ENCODE results near the gene LENEP.

The LENEP gene

DNA sequence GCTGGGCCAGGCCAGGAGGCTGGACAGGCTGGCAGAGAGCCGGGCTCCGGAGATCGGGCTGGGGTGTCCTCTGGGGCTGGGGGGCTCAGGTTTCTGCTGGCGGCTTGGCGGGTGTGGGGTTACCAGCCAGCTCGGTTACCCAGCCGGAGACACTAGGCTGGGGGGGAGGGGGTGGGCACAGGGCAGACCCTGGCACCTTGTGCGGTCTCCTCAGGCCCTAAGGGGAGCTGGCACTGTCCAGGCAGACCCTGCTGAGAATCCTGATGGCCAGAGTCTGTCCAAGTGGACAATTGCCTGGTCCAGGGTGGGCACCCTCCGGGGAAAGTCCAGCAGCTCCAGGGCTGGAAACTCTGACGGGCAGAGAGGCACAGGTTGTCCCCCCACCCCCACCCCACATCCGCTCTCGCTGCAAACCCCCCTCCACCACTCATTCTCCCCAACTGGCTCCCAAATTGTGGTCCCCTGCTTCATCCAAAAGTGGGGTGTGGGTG lies 15.9 kb downstream of the LENEP start:
- DNase-seq (ENCODE audit: low read depth) = no peak
- TF ChIP-seq, protein P1, sequence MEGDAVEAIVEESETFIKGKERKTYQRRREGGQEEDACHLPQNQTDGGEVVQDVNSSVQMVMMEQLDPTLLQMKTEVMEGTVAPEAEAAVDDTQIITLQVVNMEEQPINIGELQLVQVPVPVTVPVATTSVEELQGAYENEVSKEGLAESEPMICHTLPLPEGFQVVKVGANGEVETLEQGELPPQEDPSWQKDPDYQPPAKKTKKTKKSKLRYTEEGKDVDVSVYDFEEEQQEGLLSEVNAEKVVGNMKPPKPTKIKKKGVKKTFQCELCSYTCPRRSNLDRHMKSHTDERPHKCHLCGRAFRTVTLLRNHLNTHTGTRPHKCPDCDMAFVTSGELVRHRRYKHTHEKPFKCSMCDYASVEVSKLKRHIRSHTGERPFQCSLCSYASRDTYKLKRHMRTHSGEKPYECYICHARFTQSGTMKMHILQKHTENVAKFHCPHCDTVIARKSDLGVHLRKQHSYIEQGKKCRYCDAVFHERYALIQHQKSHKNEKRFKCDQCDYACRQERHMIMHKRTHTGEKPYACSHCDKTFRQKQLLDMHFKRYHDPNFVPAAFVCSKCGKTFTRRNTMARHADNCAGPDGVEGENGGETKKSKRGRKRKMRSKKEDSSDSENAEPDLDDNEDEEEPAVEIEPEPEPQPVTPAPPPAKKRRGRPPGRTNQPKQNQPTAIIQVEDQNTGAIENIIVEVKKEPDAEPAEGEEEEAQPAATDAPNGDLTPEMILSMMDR (conservative IDR thresholded peaks at IDR 0.05; ENCODE audit: low read depth, low read length) = no peak
- H3K4me3 ChIP-seq (ENCODE audit: low read depth, low read length) = no peak overlapping the region

DNA sequence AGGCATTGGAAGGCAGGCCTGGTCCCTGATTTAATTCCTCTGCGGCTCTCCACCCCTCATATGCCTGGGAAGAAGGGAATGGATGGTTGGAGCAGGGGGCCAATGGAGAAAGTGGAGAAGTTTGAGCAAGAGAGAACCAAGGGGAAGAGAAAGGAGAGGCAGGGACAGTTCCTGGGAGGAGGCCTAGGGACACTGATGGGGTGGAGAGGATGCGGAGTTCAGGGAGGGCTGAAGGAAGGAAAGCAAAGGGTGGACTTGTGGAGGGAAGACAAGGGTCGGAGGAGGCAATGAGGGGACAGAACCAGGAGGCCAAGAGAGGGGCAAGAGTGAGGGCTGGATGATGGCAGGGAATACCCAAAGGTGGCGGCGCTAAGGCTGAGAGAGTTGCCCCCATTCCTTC lies 16.4 kb downstream of the LENEP start:
- DNase-seq (ENCODE audit: low read depth) = no peak
- no peak overlapping the region for H3K4me3 ChIP-seq (ENCODE audit: low read depth, low read length)
- TF ChIP-seq, protein P1 (conservative IDR thresholded peaks at IDR 0.05; ENCODE audit: low read depth, low read length) = no peak

GRCh38 chr1:155010211-155010918 lies 17.0 kb downstream of the LENEP start:
- TF ChIP-seq, protein P1 (conservative IDR thresholded peaks at IDR 0.05; ENCODE audit: low read depth, low read length) = no peak
- DNase-seq (ENCODE audit: low read depth) = no peak
- no peak overlapping the region for H3K4me3 ChIP-seq (ENCODE audit: low read depth, low read length)

DNA sequence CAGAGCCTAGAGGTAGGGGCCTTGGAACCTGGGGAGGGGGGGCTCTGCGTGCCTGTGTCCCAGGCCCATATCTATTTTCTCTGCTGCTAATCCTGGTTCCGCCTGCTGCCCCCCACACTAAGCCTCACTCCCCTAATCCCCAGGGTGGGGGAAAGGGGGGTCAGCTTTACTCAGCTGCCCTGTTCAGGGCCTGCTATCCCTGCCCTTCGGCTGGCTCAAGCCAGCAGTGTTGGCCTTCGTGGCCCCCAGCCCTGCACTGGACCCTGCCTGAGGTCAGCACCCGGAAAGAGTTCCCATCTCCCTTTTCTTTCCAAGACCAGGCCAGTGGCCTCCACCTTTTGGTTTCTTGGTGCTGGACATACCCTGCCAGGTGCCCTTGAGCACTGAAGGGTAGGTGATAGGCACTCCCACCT lies 17.6 kb downstream of the LENEP start:
- TF ChIP-seq, protein P1 (conservative IDR thresholded peaks at IDR 0.05; ENCODE audit: low read depth, low read length) = no peak
- DNase-seq (ENCODE audit: low read depth) = no peak
- H3K4me3 ChIP-seq (ENCODE audit: low read depth, low read length) = no peak overlapping the region

DNA sequence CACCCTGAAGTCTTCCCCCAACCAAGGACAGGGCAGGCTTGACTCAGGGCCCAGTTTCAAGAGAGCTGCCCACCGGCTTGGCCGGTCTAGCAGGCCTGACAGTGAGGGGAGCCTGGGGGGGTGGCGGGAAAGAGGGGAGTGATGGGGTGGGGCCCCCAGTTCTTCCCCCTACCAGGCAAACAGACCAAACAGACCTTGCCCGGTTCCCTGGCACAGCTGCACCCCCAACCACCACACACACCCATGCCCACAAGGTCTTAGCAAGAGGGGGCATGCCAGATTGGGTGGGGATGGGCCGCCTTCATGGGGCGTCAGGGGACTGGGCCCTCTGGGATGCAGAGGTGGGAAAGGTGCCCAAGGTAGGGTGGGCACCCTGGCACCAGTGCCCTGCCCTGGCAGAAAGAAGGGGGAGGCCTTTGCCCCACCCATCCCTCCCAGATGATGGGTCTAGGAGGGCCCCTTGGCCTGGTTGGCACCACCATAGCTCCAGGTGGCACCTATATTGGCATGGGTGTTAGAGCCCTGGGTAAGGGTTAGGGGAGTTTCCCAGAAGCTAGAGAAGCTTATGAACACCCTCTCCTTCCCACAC lies 18.1 kb downstream of the LENEP start:
- no peak for DNase-seq (ENCODE audit: low read depth)
- TF ChIP-seq, protein P1 (conservative IDR thresholded peaks at IDR 0.05; ENCODE audit: low read depth, low read length) = no peak
- H3K4me3 ChIP-seq (ENCODE audit: low read depth, low read length) = no peak overlapping the region

DNA sequence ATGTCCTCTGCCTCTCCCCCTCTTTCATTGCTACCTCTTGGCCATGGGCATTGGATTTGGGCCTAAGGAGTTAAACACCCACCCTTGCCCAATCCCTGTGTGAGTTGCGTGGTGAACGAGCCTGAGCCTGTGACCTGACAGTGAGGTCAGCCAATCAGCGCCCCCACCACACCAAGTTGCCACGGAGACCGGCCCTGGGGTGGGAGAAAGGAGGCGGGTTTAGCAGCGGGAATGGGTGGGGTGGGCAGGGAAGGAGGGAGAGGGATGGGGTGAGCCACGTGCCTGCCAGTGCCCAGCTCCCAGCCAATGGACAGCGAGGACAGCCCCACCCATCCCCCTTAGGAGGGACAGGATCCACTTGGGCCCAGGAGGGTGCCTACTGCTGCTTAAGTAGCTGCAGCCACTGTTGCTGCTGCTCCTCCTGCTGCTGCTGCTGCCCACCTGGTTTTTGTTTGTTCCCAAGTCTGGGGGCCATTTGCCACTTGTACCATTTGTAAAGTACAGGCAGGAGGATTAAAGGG lies 18.7 kb downstream of the LENEP start:
- no peak overlapping the region for H3K4me3 ChIP-seq (ENCODE audit: low read depth, low read length)
- peak; percentile 53 for DNase-seq (ENCODE audit: low read depth)
- TF ChIP-seq, protein P1 (conservative IDR thresholded peaks at IDR 0.05; ENCODE audit: low read depth, low read length) = no peak

Data from choroid plexus epithelial cell (primary cell).